Adrenal gland (tissue), 12 donors: ENCODE results near the gene FGGY. TPM values are rescaled to one million over a fixed set of nuclear protein-coding genes. Genes with fewer than 3 reads are reported as not detected.
"Not testable (repeated sequence)": the region's sequence is repeated elsewhere in the genome, so short reads cannot be mapped to it uniquely, and the experiment has no call there.

ENCODE experiments used
- DNase-seq, 7 donors: peaks; one replicate each; pipeline ENCODE4 v3.0.0-alpha.2; 2019 to 2020
- H3K27ac ChIP-seq, 5 donors: fragments of 200-600 bp; sonication (generic) in 4 of 5; 1 replicate in 3 of 5; 2 replicates in 2 of 5; pipeline versions ENCODE4 v1.5.1 to v1.8.0; 2016 to 2020; ENCODE audit warnings: mild to moderate bottlenecking in 1 of 5
- H3K27me3 ChIP-seq: fragments of 200-600 bp; 2 replicates; pipeline ENCODE4 v1.8.0; 2021
- H3K36me3 ChIP-seq, 2 donors: fragments of 200-600 bp; replicated peaks in 1 of 2; 1 replicate in 1 of 2; 2 replicates in 1 of 2; pipeline versions ENCODE4 v1.5.1 to v1.8.0; 2018 to 2022
- H3K4me1 ChIP-seq, 2 donors: fragments of 200-600 bp; replicated peaks in 1 of 2; 1 replicate in 1 of 2; 2 replicates in 1 of 2; pipeline versions ENCODE4 v1.5.1 to v1.8.0; 2018 to 2021
- H3K4me3 ChIP-seq, 4 donors: fragments of 200-600 bp; sonication (generic) in 3 of 4; one replicate each; pipeline ENCODE4 v1.5.1; 2016 to 2018
- H3K9me3 ChIP-seq, 3 donors: fragments of 200-600 bp; sonication (generic) in 1 of 3; replicated peaks in 1 of 3; 1 replicate in 2 of 3; 2 replicates in 1 of 3; pipeline versions ENCODE4 v1.5.1 to v1.8.0; 2016 to 2021
- CTCF ChIP-seq, 6 experiments: fragments of 450-650 bp in 4 of 6; fragments of 200-600 bp in 2 of 6; sonication (generic) in 1 of 6; IDR thresholded peaks; 1 replicate in 5 of 6; 2 replicates in 1 of 6; pipeline versions ENCODE4 v1.5.1 to v1.8.0; 2016 to 2021; ENCODE audit warnings: antibody characterized with exemption in 6 of 6, mild to moderate bottlenecking in 2 of 6, moderate library complexity in 1 of 6
- POLR2A ChIP-seq, 2 donors: fragments of 450-650 bp; IDR thresholded peaks; one replicate each; pipeline ENCODE4 v1.6.1; 2017; ENCODE audit warnings: antibody characterized with exemption in 2 of 2, mild to moderate bottlenecking in 2 of 2, moderate library complexity in 1 of 2
- WGBS, 4 donors: extraction: QIAGEN DNeasy Blood & Tissue Kit in 2 of 4; methylation state at CpG; one replicate each; pipeline versions ENCODE4 v1.1.5 to v1.1.7; 2013 to 2017; 5-methylcytosine and 5-hydroxymethylcytosine counted together
- intact Hi-C, 2 donors: fragments of 100-400 bp; cut with DNase I; formaldehyde crosslinking; loops; one replicate each; pipeline versions ENCODE4 v1.14.1 to v1.15.0; 2022 to 2023
- polyA plus RNA-seq, 3 donors: library from polyadenylated mRNA; stranded (reverse); fragments of 200-250 nt in 2 of 3; fragments of 350-450 nt in 1 of 3; fragmentation: Illumina TruSeq in 1 of 3; extraction: RNeasy Lipid Tissue Mini Kit (QIAGEN cat#74804) in 1 of 3; gene quantifications; one replicate each; pipeline ENCODE4 v1.2.3, GENCODE V29; 2013 to 2014
- total RNA-seq, 9 donors: library from RNA; depleted of rRNA in 4 of 9; stranded (reverse); fragments of >200 nt in 4 of 9; fragments of 120-200 nt in 1 of 9; fragmentation: NEBNext Ultra II Directional in 1 of 9; extraction: Animal tissue kit (Norgen Biotek cat#: 25700) in 1 of 9; gene quantifications; one replicate each; pipeline versions ENCODE4 v1.1.0 to v1.2.4, GENCODE V29; 2013 to 2023
- donor health status: healthy with polysubstance abuse.
- donor health status: Bipolar disorder and iron deficiency.
- donor health status: DM: yes; HTN: yes; CAD: no.
- donor health status: DM: no; HTN: no; CAD: no.
- donor health status: DM: no; HTN: no; CAD: no.
- donor health status: DM: yes; HTN: yes; CAD: no.

The FGGY gene
- total and polyA plus RNA-seq, 12 donors: 7.4 to 75.5 (median 35.0) TPM

- WGBS, 4 donors: 25 to 42% (median 29%) methylated on average over 1 of the region's 1 CpG
- no peak for DNase-seq
- intact Hi-C loops: no loop called here
These were observed 55.2 kb downstream of the FGGY start for GRCh38 chr1:59352065-59352464.

GRCh38 chr1:59353453-59353852, 56.6 kb downstream of the FGGY start:
- Histone ChIP-seq H3K4me3 (no peak overlapping the region), H3K27me3 (no peaks in the 10 kb centered on the region), H3K4me1 (peaks cover 12 to 29% of the 10 kb centered on the region in 2 donors), H3K36me3 (no peaks in the 10 kb centered on the region), H3K9me3 (no peaks in the 10 kb centered on the region), H3K27ac (peak overlapping the region in 3 of 5 donors; percentile 77 to 92 (median 90))
- peak in 1 of 7 donors; percentile 27 for DNase-seq
- no peak for TF ChIP-seq CTCF (IDR thresholded peaks at IDR 0.05)
- TF ChIP-seq POLR2A (IDR thresholded peaks at IDR 0.05): no peak
- WGBS, 4 donors: 49 to 78% (median 62%) methylated on average over 3 of the region's 3 CpGs
- intact Hi-C loops: no loop called here

More at GRCh38 chr1:59352065-59352464, 55.2 kb downstream of the FGGY start:
- no peaks in the 10 kb centered on the region for H3K9me3 ChIP-seq
- no peak overlapping the region for H3K4me3 ChIP-seq
- TF ChIP-seq POLR2A (IDR thresholded peaks at IDR 0.05) (no peak), CTCF (IDR thresholded peaks at IDR 0.05) (no peak)
- no peaks in the 10 kb centered on the region for H3K36me3 ChIP-seq
- no peak overlapping the region for H3K27ac ChIP-seq
- no peaks in the 10 kb centered on the region for H3K27me3 ChIP-seq
- H3K4me1 ChIP-seq: peaks cover 12 to 29% of the 10 kb centered on the region in 2 donors

- H3K36me3 ChIP-seq, H3K27me3 ChIP-seq, H3K9me3 ChIP-seq, intact Hi-C loops, H3K4me3 ChIP-seq, DNase-seq: not testable (repeated sequence)
- H3K4me1 ChIP-seq: peaks cover 12 to 29% of the 10 kb centered on the region in 2 donors
- H3K27ac ChIP-seq: peak overlapping the region; percentile 62 to 92 (median 77)
- WGBS, 4 donors: 71 to 79% (median 72%) methylated on average over 3 to 4 of the region's 4 CpGs
These were observed 57.3 kb downstream of the FGGY start for GRCh38 chr1:59354239-59354638.

- H3K4me1 ChIP-seq: peaks cover 12 to 29% of the 10 kb centered on the region in 2 donors
- intact Hi-C loops: no loop called here
- DNase-seq: peak; percentile 67 to 91 (median 88)
- no peaks in the 10 kb centered on the region for H3K27me3 ChIP-seq
- no peak overlapping the region for H3K4me3 ChIP-seq
- H3K36me3 ChIP-seq: no peaks in the 10 kb centered on the region
- WGBS, 4 donors: 38 to 59% (median 44%) methylated on average over 5 of the region's 5 CpGs
- peak overlapping the region; percentile 62 to 92 (median 77) for H3K27ac ChIP-seq
- H3K9me3 ChIP-seq: no peaks in the 10 kb centered on the region
- peak in 1 of 2 donors; percentile 60 for TF ChIP-seq POLR2A (IDR thresholded peaks at IDR 0.05)
- TF ChIP-seq CTCF (IDR thresholded peaks at IDR 0.05): no peak
These were observed 57.9 kb downstream of the FGGY start for GRCh38 chr1:59354709-59355337.

GRCh38 chr1:59355361-59355760, 58.5 kb downstream of the FGGY start:
- H3K27me3 ChIP-seq: no peaks in the 10 kb centered on the region
- peak overlapping the region; percentile 62 to 92 (median 77) for H3K27ac ChIP-seq

More at GRCh38 chr1:59355361-59355760, 58.5 kb downstream of the FGGY start:
- Histone ChIP-seq H3K36me3 (no peaks in the 10 kb centered on the region), H3K4me1 (peaks cover 12 to 32% of the 10 kb centered on the region in 2 donors), H3K9me3 (no peaks in the 10 kb centered on the region), H3K4me3 (no peak overlapping the region)
- intact Hi-C loops: no loop called here
- TF ChIP-seq CTCF (IDR thresholded peaks at IDR 0.05) (peak in 1 of 6 experiments; percentile 2), POLR2A (IDR thresholded peaks at IDR 0.05) (no peak)
- DNase-seq: peak in 2 of 7 donors; percentile 30 to 41
